Measurements from ENCODE around the gene MAPK11.

MAPK11 gene

GRCh38 chr22:50269970-50270665, at the start of gene MAPK11:
TSS of gene MAPK11 (minus strand) at chr22:50270380. CDS start at chr22:50270292, 88 bp downstream.
- TF ChIP-seq CTCF (IDR thresholded peaks at IDR 0.05; ENCODE audit: borderline replicate concordance, insufficient read depth, low read depth, low read length) = no peak

GRCh38 chr22:50319503-50319951, 49.3 kb upstream of the MAPK11 start:
- H3K4me3 ChIP-seq (ENCODE audit: low read depth, low read length) = no peak overlapping the region
- TF ChIP-seq CTCF (IDR thresholded peaks at IDR 0.05; ENCODE audit: borderline replicate concordance, insufficient read depth, low read depth, low read length) = no peak

More at GRCh38 chr22:50269970-50270665, at the start of gene MAPK11:
- H3K4me3 ChIP-seq (ENCODE audit: low read depth, low read length) = peak within 1 kb of the TSS; percentile 60

- H3K4me3 ChIP-seq (ENCODE audit: low read depth, low read length) = no peak overlapping the region
- no peak for TF ChIP-seq CTCF (IDR thresholded peaks at IDR 0.05; ENCODE audit: borderline replicate concordance, insufficient read depth, low read depth, low read length)
Observed at GRCh38 chr22:50318698-50319411, 48.7 kb upstream of the MAPK11 start.

- H3K4me3 ChIP-seq (ENCODE audit: low read depth, low read length) = no peak overlapping the region
- TF ChIP-seq CTCF (IDR thresholded peaks at IDR 0.05; ENCODE audit: borderline replicate concordance, insufficient read depth, low read depth, low read length) = no peak
Observed at GRCh38 chr22:50318356-50318697, 48.1 kb upstream of the MAPK11 start.

- H3K4me3 ChIP-seq (ENCODE audit: low read depth, low read length) = no peak overlapping the region
- TF ChIP-seq CTCF (IDR thresholded peaks at IDR 0.05; ENCODE audit: borderline replicate concordance, insufficient read depth, low read depth, low read length) = no peak
Observed at GRCh38 chr22:50317674-50318073, 47.5 kb upstream of the MAPK11 start.

GRCh38 chr22:50317178-50317577, 47.0 kb upstream of the MAPK11 start:
- no peak for TF ChIP-seq CTCF (IDR thresholded peaks at IDR 0.05; ENCODE audit: borderline replicate concordance, insufficient read depth, low read depth, low read length)
- H3K4me3 ChIP-seq (ENCODE audit: low read depth, low read length) = no peak overlapping the region

Measured in GM12875 (cell line).